NCI-H146 (cell line): ENCODE data around the gene OR2T27.
"Not testable (repeated sequence)": the region's sequence is repeated elsewhere in the genome, so short reads cannot be mapped to it uniquely, and the experiment has no call there.

Experiments used
- DNase-seq: peaks from one replicate; lab custom pipeline; 2025; lab: John Stamatoyannopoulos, UW

Gene OR2T27, protein sequence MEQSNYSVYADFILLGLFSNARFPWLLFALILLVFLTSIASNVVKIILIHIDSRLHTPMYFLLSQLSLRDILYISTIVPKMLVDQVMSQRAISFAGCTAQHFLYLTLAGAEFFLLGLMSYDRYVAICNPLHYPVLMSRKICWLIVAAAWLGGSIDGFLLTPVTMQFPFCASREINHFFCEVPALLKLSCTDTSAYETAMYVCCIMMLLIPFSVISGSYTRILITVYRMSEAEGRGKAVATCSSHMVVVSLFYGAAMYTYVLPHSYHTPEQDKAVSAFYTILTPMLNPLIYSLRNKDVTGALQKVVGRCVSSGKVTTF

DNA sequence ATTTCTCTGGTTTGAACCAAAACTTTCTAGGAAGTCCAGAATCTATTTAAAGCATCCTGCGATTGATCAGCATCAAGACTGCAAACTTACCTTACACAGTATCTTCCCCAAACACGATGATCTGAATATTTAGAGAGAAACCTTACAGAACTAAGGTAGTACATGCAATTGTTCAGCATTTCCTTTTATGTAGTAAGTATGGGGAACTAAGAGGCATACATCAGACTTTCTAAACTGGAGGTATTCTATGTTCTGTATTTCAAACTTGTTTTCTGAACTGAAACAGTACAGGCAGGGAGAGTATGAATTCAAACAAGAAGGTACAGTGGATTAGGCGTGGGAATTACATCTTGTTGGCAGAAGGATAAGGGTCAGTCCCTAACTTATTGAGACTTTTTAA lies at the start of gene OR2T27:
Gene OR2T27 (minus strand): TSS at position 175 of the 400 bp plus-strand sequence. CDS start 4,644 bp downstream, outside the sequence.
- DNase-seq = not testable (repeated sequence)

DNA sequence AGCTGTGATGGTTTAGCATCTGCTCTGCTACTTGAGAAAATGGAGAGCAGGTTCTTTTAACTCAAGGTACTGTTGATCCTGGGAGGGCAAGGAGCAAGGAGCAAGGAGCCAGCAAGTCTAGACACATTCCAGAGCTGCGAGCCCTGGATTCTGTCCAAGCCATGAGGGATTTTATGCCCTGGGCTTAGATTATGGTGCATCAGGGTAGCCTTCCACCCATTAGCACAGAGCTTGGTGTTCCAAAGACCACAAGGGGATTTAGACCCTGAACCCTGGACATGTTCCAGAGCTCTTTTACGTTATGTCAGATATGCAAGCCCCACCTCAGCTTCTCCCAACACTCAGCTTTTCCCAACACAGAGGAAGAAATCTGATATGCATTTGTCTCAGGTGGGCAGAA lies 49.3 kb upstream of the OR2T27 start:
- DNase-seq = no peak

DNA sequence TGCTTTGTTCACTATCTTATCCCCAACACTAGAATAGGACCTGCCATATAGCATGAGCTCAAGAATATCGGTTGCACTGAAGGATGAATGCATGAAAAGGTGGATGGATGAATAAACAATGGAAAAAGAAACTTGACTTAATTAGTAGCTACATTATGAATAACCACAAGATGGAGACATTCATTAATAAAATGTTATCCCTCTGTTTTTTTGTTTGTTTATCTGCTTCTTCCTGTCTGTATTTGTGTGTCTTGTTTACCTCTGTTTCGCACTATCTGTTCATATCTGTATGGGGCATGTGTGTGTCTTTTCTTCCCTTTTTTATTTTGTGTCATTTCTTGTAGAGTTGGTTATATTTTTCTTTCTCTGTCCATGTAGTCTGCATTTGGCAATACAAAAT lies 48.3 kb upstream of the OR2T27 start:
- DNase-seq = no peak

DNA sequence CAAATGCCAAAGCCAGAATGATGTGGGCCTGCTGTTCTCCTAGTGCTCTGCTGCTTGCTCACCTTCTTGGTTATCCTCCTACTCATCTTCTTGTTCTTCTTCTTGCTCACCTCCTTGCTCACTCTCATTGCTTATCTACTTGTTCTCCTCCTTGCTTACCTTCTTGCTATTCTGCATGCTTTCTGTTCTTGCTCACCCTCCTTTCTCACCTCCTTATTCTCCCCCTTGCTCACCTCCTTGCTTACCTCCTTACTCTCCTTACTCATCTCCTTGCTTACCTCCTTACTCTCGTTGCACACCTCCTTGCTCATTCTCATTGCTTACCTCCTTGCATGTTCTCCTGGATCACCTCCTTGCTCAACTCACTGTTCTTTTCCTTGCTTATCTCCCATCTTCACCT lies 47.4 kb upstream of the OR2T27 start, which contains the start of gene OR14I1:
Gene OR14I1 (minus strand): TSS at position 53 of the 400 bp plus-strand sequence.
- no peak for DNase-seq

DNA sequence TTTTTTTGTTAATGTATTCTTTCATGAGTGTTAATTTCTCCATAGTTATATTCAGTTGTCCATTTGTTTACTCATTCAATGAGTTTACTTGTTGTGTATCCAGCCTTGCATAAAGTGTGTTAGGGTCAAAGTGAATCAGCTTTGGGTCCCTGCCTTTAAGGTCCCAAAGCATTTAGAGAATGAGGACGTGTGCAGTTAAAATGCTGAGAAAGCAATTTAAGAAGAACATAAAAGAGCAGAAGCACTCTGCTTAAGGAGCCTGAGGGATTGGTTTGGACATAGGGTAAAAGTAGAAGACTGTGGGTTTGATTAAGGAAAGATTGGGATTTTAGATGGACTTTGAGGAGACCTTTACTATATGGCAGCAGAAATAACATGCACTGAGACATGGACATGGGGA lies 43.8 kb upstream of the OR2T27 start:
- no peak for DNase-seq

DNA sequence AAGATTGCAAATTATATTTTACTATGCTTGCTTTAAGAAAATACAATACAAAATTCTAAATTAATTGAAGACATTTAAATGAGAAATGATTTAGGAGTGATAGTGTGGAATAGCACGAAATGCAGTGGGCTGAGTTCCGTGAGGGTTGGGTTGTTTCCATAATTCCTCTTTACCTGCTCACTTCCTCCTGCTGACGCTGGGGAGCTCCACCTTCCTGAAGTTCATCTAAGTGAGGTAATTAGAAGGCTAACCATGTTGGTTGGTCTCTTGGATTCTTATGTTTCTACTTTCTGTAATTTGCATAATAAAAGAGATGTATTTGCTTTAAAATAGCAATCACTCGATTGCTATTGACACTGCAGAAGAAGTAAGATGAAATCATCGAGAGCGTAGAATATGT lies 42.6 kb upstream of the OR2T27 start:
- DNase-seq = peak; percentile 30

DNA sequence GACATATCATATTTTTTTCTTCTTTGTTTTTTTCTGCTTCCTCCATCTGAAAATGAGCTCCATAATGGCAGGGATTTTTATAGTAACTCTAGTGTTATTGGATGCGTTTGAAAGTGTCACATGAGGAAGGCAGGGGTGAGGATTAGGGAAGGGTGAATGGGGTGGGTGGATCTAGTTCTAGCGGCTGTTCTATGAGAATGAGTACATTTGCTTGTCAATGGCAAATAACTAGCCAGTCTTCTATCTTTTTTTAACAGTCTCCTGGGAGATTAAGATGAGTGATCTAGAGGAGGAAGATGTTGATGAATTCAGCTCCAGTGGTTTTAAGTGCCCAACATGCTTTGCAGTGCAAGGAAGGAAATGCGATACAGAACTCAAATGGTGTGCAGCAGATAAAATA lies 41.4 kb upstream of the OR2T27 start:
- DNase-seq = no peak

DNA sequence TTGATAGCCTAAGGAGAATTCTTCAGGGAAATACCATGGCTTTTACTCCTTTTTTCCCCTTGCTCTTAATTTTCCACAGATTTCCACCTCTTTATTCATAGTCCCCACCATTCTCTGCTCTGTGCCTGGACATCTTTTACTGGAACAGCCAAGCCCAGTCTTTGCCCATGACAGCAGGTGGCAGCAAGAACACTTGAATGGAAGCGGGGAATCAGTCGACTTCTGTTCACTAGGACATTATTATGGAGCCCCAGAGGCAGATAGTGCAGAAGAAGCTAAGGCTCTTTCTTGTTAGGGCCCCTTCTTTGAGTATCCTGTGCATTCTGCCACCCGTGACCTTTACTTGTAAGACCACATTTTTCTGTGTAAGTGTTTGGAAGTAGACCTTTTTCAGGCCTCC lies 40.9 kb upstream of the OR2T27 start:
- DNase-seq = peak; percentile 66

DNA sequence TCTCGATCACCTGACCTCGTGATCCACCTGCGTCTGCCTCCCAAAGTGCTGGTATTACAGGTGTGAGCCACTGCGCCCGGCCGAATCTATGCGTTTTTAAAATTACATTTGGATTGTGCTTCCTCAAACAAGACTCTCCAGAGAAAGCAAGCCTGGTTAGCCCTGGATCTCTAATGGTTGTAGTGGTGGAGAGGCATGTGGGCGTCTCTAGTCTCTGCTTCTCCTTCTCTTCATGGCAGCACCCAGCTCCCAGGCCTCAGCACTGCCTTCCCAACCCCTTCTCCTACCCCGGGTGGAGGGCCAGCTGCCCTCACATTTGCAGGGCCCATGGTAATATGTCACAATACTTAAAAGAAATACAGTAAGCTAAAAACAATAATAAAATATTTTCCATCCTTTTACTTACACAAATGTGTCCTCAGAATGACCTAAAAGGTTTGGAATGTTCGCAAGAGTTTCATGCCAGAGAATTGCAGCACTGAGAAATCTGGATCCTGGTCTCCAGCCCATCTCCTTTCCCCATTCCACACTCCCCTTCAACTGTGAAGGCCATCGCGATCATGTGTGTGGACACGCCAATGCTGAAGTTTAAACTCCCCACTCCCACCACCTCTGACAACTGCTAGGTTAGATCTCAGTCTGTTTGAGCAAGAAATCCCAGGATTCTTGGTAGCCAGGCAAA lies 40.3 kb upstream of the OR2T27 start:
- no peak for DNase-seq

DNA sequence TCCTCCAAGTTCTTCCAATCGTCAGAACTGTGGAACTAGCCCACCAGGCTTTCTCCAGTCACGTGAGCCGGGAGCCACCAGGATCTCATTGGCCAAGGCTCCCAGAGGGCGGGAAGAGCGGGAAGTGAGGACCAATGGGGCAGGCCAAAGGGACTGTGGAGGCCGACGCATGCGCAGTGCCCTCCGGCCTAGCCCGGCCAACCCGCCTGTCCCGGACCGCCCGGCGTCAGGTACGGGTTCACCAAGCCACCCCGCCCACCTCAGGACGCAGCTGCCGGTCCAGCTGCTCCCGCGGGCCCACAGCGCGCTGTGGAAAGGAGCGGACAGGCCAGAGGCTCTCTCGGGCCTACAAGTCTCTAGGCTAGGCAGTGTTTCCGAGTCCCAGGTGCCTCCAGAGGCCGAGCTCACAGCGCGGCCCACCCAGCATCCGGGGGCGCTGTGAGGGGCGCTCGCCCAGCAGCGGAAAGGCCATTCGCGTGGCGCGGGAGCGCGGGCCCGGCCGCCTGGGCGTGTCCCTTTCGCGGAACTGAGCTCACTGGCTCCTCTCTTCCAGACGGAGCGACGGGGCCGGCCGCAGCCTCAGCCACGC lies 36.3 kb upstream of the OR2T27 start:
- peak; percentile 71 for DNase-seq

DNA sequence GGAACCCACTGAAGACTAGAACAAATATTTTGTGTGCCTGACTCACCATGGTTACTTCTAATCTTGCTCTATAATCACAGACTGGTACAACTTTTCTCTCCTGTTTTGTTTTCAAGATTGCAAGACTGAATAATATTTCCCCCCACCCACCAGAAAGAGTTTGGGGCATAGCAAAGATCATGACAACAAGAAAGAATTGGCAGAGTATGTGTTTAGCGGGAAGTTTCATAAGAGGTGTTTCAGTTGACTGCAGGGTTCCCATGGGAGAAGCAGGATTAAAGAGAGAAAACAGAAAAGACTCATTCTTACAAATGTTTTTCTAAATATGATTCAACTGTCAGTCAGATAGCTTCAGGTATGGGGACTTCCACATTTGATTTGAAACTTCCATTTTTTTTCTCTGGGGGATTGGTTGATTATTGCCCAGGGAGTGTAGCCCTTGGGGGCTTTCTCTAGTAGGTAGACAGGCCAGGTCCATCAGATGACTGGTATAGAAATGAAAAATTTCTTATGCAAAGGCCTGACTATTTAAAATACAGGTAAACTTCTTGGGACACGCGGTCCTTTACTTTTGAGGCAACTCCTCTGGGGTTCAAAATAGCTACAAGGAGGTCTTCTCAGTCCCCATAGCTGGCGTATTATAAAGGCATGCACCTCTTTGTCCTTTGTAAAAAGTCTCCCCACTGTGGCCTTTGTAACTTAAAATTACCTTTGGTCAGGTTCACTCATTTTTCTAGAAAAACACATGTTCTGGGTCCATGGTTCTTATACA lies 33.4 kb upstream of the OR2T27 start:
- no peak for DNase-seq

DNA sequence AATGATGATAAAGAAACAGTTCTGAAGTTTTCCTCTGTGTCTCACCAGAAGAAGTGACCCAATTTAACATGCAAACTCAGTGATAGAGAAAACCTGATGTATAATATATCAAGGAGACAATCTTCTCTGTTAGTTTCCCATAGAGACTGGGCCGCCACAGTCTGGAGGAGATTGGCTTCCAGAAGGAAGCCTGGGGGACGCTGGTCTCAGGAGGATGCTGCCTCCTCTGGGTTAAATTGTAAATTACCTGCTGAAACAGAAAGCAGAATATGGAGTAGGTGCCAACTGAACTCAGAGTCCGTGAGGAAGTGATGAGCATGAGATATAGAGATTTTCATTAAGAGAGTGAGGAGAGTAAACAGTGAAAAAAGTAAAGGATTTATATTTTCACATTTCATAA lies 31.5 kb upstream of the OR2T27 start:
- DNase-seq = peak; percentile 28

DNA sequence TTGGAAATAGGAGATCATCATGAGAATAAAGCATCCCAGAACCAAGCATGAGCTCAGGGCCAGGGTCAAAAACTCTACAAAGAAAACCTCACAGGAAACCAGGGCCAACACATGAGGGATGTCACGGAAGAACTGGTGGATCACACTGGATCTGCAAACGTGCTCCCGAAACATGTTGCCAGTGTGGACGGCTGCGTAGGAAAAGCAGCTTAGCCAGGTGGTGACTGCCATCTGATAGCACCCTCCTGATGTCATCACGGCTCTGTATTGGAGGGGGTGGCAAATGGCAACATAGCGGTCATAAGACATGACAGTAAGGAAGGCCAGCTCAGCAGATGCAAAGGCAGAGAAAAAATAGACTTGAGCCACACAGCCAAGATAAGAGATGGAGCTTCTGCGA lies 26.3 kb upstream of the OR2T27 start:
- DNase-seq = no peak

DNA sequence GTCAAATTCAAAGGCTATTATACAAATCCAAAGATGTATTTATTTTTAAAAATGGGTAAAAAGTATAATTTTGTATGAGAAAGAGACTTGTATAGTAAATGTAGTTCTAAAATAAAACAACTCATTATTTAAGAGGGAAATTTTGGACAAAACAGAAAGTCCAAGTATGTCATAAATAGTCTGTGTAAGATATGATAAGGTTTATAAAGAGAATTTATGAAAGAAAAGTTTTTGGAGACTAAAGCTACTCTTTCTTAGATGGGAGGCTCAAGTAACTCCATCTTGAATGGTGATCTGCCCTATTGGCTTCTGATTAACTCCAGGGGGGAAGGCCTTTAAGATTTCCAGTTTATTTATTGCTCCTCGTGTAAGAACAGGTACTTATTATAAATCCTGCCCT lies 14.7 kb upstream of the OR2T27 start:
- no peak for DNase-seq

DNA sequence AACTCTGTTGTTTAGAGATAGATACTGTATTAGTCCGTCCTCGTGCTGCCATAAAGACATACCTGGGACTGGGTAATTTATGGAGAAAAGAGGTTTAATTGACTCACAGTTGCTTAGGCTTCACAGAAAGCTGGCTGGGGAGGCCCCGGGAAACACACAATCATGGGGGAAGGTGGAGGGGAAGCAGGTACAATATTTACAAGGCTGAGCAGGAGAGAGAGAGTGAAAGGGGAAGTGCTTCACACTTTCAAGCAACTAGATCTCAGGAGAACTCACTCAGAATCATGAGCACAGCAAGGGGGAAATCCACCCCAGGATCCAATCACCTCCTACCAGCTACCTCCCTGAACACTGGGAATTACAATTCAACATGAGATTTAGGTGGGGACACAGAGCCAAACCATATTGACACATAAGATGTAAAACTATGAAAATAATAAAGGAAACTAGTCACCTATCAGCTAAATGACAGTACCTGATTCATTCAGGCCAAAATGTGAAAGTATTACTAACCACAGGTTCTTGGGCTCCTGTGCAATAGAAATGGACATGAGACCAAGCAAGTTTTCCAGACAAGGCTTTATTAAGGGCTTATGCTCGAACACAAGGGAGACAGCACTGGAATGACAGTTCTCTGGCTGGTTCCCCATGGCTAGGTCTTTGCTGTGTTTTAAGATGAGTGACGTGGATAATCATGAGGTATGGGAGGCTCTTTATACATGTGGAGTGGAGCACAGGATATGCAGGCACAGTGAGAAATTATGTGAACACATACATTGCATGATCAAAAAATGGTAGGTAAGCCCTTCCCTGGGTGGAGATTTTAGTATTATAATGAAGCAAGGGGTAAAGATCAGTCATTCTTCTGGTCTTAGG lies 8.4 kb upstream of the OR2T27 start:
- DNase-seq = not testable (repeated sequence)

DNA sequence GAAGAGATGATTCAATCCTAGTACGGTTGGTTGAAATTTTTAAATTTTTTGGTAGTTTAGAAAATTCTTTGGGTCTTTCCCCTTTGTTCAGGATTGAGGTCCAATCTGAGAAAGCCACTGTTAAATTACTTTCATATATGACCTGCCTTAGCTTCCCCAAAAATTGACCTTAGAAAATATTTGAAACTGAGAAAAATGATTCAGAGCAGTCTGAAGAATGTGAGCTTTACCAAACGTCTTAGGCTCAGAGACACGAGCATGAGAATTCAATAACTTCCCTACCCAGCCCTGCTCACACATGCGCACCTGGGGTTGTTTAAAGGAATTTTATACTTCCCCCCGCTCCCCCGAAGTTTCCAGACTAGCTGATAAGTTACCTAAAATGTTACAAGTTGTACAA lies 1.5 kb upstream of the OR2T27 start:
- DNase-seq = not testable (repeated sequence)

DNA sequence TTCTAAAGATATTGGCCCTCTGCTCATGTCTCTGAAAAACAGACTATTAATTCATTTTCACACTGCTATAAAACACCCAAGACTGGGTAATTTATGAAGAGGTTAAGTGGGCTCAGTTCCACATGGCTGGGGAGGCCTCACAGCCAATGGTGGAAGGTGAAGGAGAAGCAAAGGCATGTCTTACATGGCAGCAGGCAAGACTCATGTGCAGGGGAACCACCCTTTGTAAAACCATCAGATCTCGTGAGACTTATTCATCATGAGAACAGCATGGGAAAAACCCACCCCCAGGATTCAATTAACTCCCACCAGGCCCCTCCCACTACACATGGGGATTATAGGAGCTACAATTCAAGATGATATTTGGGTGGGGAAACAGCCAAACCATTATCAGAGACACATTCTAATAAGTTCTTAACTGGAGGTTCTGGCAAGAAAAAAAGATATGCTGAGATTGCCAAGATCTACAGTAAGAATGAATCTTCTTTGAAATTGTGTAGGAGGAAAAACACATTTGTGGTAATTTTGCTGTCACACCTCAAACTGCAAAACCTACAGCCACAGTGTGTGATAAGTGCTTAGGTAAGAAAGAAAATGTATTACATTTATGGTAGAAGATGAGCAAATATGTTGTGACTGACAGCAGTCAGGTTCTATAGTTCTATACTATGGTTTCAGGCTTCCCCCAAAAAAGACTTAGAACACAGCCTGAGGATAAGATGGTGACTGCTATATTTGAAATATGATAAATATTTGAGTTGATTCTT lies 6.4 kb downstream of the OR2T27 start:
- not testable (repeated sequence) for DNase-seq

DNA sequence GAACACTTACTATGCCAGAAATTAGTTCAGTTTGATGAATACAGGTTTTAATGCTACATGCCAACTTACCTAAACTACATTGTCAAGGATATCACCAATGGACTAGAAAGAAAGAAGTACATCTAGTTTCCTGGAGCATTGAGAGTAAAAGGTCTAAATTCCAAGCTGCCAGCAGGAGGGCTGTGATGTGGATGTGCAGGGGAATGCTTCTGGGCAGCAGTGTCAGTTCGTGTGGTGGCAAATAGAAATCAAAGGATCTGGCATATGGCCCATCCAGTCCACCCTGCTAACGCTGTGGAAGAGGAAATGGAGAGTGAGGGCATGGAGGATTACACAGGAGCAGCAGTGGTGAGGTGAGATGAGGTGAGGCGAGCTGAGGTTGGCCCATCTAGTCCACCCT lies 10.2 kb downstream of the OR2T27 start, which contains the start of gene OR2T35:
Gene OR2T35 (minus strand): TSS at position 101 of the 400 bp plus-strand sequence. CDS start 6,020 bp downstream, outside the sequence.
- DNase-seq = not testable (repeated sequence)

DNA sequence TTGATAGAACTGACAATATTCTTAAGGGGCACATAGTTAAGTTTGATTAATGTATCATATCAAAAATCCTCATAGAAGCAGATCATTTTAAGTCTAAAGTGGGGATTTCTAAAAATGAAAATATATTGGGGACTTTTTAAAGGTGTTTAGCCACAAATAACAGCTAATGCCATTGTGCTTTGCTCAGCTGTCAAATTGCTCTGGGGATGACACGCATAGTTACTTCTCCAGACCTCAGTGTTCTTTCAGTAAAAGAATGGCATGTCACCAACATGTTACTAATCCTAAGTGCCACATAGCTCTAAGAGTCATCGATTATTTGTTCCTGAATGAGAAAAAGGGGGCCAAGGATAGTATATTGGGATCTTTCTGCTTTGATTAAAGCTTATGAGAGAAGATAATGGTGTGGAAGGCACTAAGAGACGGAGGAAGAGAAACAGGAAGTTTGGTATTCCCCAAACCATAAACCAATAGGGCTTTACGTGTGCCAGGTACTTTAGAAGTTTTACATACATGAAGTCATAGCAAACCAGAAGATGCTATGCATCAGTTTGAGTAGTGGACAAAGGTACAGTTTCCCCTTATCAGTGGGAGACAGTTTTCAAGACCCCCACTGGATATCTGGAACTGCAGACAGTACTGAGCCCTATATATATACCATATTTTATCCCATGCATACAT lies 12.2 kb downstream of the OR2T27 start:
- not testable (repeated sequence) for DNase-seq

DNA sequence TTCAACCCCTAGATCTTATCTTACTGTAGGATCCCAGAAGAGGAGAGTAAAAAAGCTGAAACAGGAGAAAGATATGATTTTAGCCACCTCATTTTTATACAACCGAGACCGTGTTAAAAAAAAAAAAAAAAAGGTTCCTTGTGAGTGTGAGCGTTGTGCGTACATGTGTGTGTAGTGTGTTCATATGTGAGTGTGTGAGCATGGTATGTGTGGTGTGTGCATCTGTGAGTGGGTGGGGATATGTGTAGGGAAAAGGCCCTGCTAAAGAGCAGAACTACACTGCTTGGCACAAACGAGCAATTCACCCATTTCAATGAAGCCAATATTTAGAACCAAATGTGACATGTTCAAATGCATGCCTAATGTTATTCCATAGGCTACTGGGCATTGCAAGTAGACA lies 13.7 kb downstream of the OR2T27 start:
- not testable (repeated sequence) for DNase-seq
